ENCODE measurements around the gene MSH6.

- TF ChIP-seq CTCF (conservative IDR thresholded peaks at IDR 0.05; ENCODE audit: low read depth in 2 of 2), result no peak
- TF ChIP-seq EZH2 (IDR thresholded peaks at IDR 0.05; ENCODE audit: low read depth, unreplicated experiment), result no peak
- no peak for TF ChIP-seq CREB1 (CRISPR knock-in tag; IDR thresholded peaks at IDR 0.05; ENCODE audit: low read depth)
- TF ChIP-seq POLR2AphosphoS5 (IDR thresholded peaks at IDR 0.05; ENCODE audit: low read depth), result no peak
- no peak for TF ChIP-seq REST (IDR thresholded peaks at IDR 0.05; ENCODE audit: unreplicated experiment)
- no peak for TF ChIP-seq ETS1 (IDR thresholded peaks at IDR 0.05)
- TF ChIP-seq EZH2phosphoT487 (IDR thresholded peaks at IDR 0.05; ENCODE audit: unreplicated experiment), result no peak
- TF ChIP-seq JUNB (IDR thresholded peaks at IDR 0.05; ENCODE audit: unreplicated experiment), result no peak
- no peak for TF ChIP-seq ZNF331 (CRISPR knock-in tag; IDR thresholded peaks at IDR 0.05; ENCODE audit: low read depth)
- TF ChIP-seq STAT1 (IDR thresholded peaks at IDR 0.05; ENCODE audit: unreplicated experiment), result no peak
- TF ChIP-seq ZNF114 (CRISPR knock-in tag; IDR thresholded peaks at IDR 0.05), result no peak
Observed at GRCh38 chr2:47738331-47738730, 44.6 kb upstream of the MSH6 start.

Data from GM23338 (cell line).